H9 (cell line): ENCODE results near the gene BEST2. TPM values are rescaled to one million over a fixed set of nuclear protein-coding genes. Genes with fewer than 3 reads are reported as not detected.
"Not testable (repeated sequence)": the region's sequence is repeated elsewhere in the genome, so short reads cannot be mapped to it uniquely, and the experiment has no call there.

Source experiments
- DNase-seq: peaks from one replicate; pipeline ENCODE4 v3.0.0-alpha.2; 2017
- H2AFZ ChIP-seq: one replicate; pipeline ENCODE4 v1.6.1; 2013; ENCODE audit warnings: mild to moderate bottlenecking, low read length, control low read depth, moderate library complexity
- H2AK5ac ChIP-seq: 2 replicates; pipeline ENCODE4 v1.6.1; 2013; ENCODE audit warnings: low read length, control low read depth, mixed read lengths; ENCODE audit not compliant: insufficient read length
- H2BK120ac ChIP-seq: one replicate; pipeline ENCODE4 v1.6.1; 2013; ENCODE audit warnings: low read depth, mild to moderate bottlenecking, low read length, control low read depth, inconsistent platforms; ENCODE audit not compliant: poor library complexity, severe bottlenecking
- H2BK12ac ChIP-seq: 2 replicates; pipeline ENCODE4 v1.6.1; 2013; ENCODE audit warnings: low read length, control low read depth, mixed read lengths, low read depth; ENCODE audit not compliant: insufficient read length
- H2BK15ac ChIP-seq: 2 replicates; pipeline ENCODE4 v1.6.1; 2013; ENCODE audit warnings: low read depth, low read length, control low read depth
- H2BK20ac ChIP-seq: one replicate; pipeline ENCODE4 v1.6.1; 2013; ENCODE audit warnings: low read depth, mild to moderate bottlenecking, low read length, control low read depth, inconsistent platforms; ENCODE audit not compliant: poor library complexity, severe bottlenecking
- H2BK5ac ChIP-seq: 2 replicates; pipeline ENCODE4 v1.6.1; 2013; ENCODE audit warnings: low read length, control low read depth, mixed read lengths; ENCODE audit not compliant: insufficient read length
- H3K14ac ChIP-seq: 2 replicates; pipeline ENCODE4 v1.6.1; 2013; ENCODE audit warnings: low read length, control low read depth; ENCODE audit not compliant: insufficient read depth
- H3K18ac ChIP-seq: 2 replicates; pipeline ENCODE4 v1.6.1; 2013; ENCODE audit warnings: low read depth, mild to moderate bottlenecking, mixed read lengths, low read length, control low read depth; ENCODE audit not compliant: insufficient read length
- H3K23ac ChIP-seq: 2 replicates; pipeline ENCODE4 v1.6.1; 2013; ENCODE audit warnings: low read length, control low read depth, mixed read lengths, low read depth; ENCODE audit not compliant: insufficient read length
- H3K23me2 ChIP-seq: 2 replicates; pipeline ENCODE4 v1.6.1; 2013; ENCODE audit warnings: low read depth, mild to moderate bottlenecking, mixed read lengths, low read length, control low read depth; ENCODE audit not compliant: insufficient read length, poor library complexity, severe bottlenecking
- H3K27ac ChIP-seq: 2 replicates; pipeline ENCODE4 v1.5.1; 2013; ENCODE audit warnings: low read length, control low read depth, mixed read lengths, low read depth; ENCODE audit not compliant: insufficient read length
- H3K27me3 ChIP-seq: 2 replicates; pipeline ENCODE4 v1.6.1; 2013; ENCODE audit warnings: low read length, control low read depth, inconsistent platforms; ENCODE audit not compliant: insufficient read depth
- H3K4ac ChIP-seq: 2 replicates; pipeline ENCODE4 v1.6.1; 2013; ENCODE audit warnings: low read depth, mild to moderate bottlenecking, control low read depth, inconsistent platforms, low read length, moderate library complexity
- H3K4me1 ChIP-seq: 2 replicates; pipeline ENCODE4 v1.6.1; 2013; ENCODE audit warnings: low read length, control low read depth, inconsistent platforms; ENCODE audit not compliant: insufficient read depth
- H3K4me2 ChIP-seq: 2 replicates; pipeline ENCODE4 v1.6.1; 2013; ENCODE audit warnings: low read length, control low read depth, mixed read lengths; ENCODE audit not compliant: insufficient read length, insufficient read depth
- H3K56ac ChIP-seq: 2 replicates; pipeline ENCODE4 v1.6.1; 2013; ENCODE audit warnings: low read depth, mild to moderate bottlenecking, mixed read lengths, low read length, control low read depth; ENCODE audit not compliant: insufficient read length
- H3K79me1 ChIP-seq: 2 replicates; pipeline ENCODE4 v1.6.1; 2013; ENCODE audit warnings: low read depth, mild to moderate bottlenecking, moderate library complexity, low read length, control low read depth, inconsistent platforms; ENCODE audit not compliant: insufficient read depth, poor library complexity, severe bottlenecking
- H3K79me2 ChIP-seq: 2 replicates; pipeline ENCODE4 v1.6.1; 2013; ENCODE audit warnings: low read length, control low read depth, inconsistent platforms; ENCODE audit not compliant: insufficient read depth
- H3K9ac ChIP-seq: 2 replicates; pipeline ENCODE4 v1.6.1; 2013; ENCODE audit warnings: low read length, control low read depth, mixed read lengths; ENCODE audit not compliant: insufficient read length; ENCODE audit errors: extremely low read depth
- H3K9me3 ChIP-seq: one replicate; pipeline ENCODE4 v1.6.1; 2013; ENCODE audit warnings: low read depth, low read length, inconsistent platforms; ENCODE audit not compliant: control insufficient read depth
- H3T11ph ChIP-seq: one replicate; pipeline ENCODE4 v1.6.1; 2013; ENCODE audit warnings: mild to moderate bottlenecking, low read length, control low read depth, inconsistent platforms
- H4K20me1 ChIP-seq: one replicate; pipeline ENCODE4 v1.6.1; 2013; ENCODE audit not compliant: control insufficient read depth, insufficient read length, insufficient read depth
- H4K5ac ChIP-seq: 2 replicates; pipeline ENCODE4 v1.6.1; 2013; ENCODE audit warnings: low read depth, mild to moderate bottlenecking, mixed read lengths, low read length, control low read depth; ENCODE audit not compliant: insufficient read length
- H4K8ac ChIP-seq: replicated peaks from 2 replicates; pipeline ENCODE4 v1.6.1; 2013; ENCODE audit warnings: low read length, control low read depth, mixed read lengths, low read depth; ENCODE audit not compliant: insufficient read length
- H4K91ac ChIP-seq: 2 replicates; pipeline ENCODE4 v1.6.1; 2013; ENCODE audit warnings: low read depth, mild to moderate bottlenecking, moderate library complexity, mixed read lengths, low read length, control low read depth; ENCODE audit not compliant: insufficient read length
- H3K27ac Mint-ChIP-seq, 3 experiments: 2 replicates in 2 of 3; 3 replicates in 1 of 3; pipeline ENCODE4 v1.8.0; 2020 to 2021; ENCODE audit warnings: mixed read lengths in 3 of 3, mild to moderate bottlenecking in 1 of 3, moderate library complexity in 1 of 3
- H3K27me3 Mint-ChIP-seq: 2 replicates; pipeline ENCODE4 v1.8.0; 2021; ENCODE audit warnings: low read depth, mild to moderate bottlenecking, moderate library complexity, mixed read lengths
- H3K36me3 Mint-ChIP-seq, 3 experiments: 2 replicates in 2 of 3; 3 replicates in 1 of 3; pipeline ENCODE4 v1.8.0; 2020 to 2021; ENCODE audit warnings: low read depth in 3 of 3, mixed read lengths in 3 of 3; ENCODE audit not compliant: insufficient read depth in 1 of 3
- H3K4me1 Mint-ChIP-seq, 2 experiments: 2 replicates each; pipeline ENCODE4 v1.8.0; 2020; ENCODE audit warnings: mixed read lengths in 2 of 2
- H3K4me3 Mint-ChIP-seq, 2 experiments: 2 replicates in 1 of 2; 3 replicates in 1 of 2; pipeline ENCODE4 v1.8.0; 2020 to 2021; ENCODE audit warnings: mild to moderate bottlenecking in 2 of 2, mixed read lengths in 2 of 2, moderate library complexity in 1 of 2
- H3K9me3 Mint-ChIP-seq, 2 experiments: 2 replicates in 1 of 2; 3 replicates in 1 of 2; pipeline ENCODE4 v1.8.0; 2020; ENCODE audit warnings: mild to moderate bottlenecking in 2 of 2, mixed read lengths in 2 of 2, moderate library complexity in 1 of 2
- CTCF ChIP-seq: fragments of 200-600 bp; sonication (generic); conservative IDR thresholded peaks from 3 replicates; pipeline ENCODE4 v1.8.0; 2021; ENCODE audit warnings: antibody characterized with exemption, mild to moderate bottlenecking
- WGBS: extraction: QIAGEN DNeasy Blood & Tissue Kit; methylation state at CpG from one replicate; pipeline ENCODE4 v1.1.7; 2013; ENCODE audit warnings: missing lambda C conversion rate, low lambda C conversion rate, mixed read lengths; ENCODE audit not compliant: insufficient read length; ENCODE audit errors: extremely low coverage; 5-methylcytosine and 5-hydroxymethylcytosine counted together
- total RNA-seq: library from RNA; stranded (reverse); gene quantifications from 2 replicates; pipeline ENCODE4 v1.2.1, GENCODE V29; 2021

BEST2 gene
- total RNA-seq, 1 experiment from 2014 or later, result 1.6 TPM

- peak; percentile 87 for DNase-seq
- H3K4me3 Mint-ChIP-seq, result peak within 1 kb of the TSS; percentile 97 to 98
- no peak within 1 kb of the TSS for H2AK5ac ChIP-seq
Measured at GRCh38 chr19:12723641-12724426, 27.8 kb upstream of the BEST2 start, which contains the start of gene TNPO2. Gene TNPO2 (minus strand): TSS chr19:12723932. CDS start chr19:12720977, 2,955 bp downstream.

GRCh38 chr19:12725612-12726011 lies 26.0 kb upstream of the BEST2 start:
- H3K27me3 Mint-ChIP-seq, H3K18ac ChIP-seq, H3K79me1 ChIP-seq, H2BK5ac ChIP-seq, H2BK15ac ChIP-seq, H3K27ac Mint-ChIP-seq, H3T11ph ChIP-seq, H3K56ac ChIP-seq, H3K4me3 Mint-ChIP-seq, H3K4ac ChIP-seq, H3K4me1 ChIP-seq, H3K23ac ChIP-seq, H4K91ac ChIP-seq, H2BK20ac ChIP-seq, H2BK12ac ChIP-seq, H4K5ac ChIP-seq, H3K27me3 ChIP-seq, DNase-seq, H3K9me3 Mint-ChIP-seq, H4K20me1 ChIP-seq, H2AFZ ChIP-seq, H2BK120ac ChIP-seq, H4K8ac ChIP-seq, H3K9me3 ChIP-seq, H3K27ac ChIP-seq, H3K4me2 ChIP-seq, H3K14ac ChIP-seq, H2AK5ac ChIP-seq, H3K9ac ChIP-seq: not testable (repeated sequence)
- no CpG with 5 or more reads among the region's 10 CpGs for WGBS
- H3K36me3 Mint-ChIP-seq, result peaks cover 19 to 39% (median 22%) of the 10 kb centered on the region in 3 experiments
- Histone ChIP-seq H3K79me2 (peaks cover 15% of the 10 kb centered on the region; the same call in 1 of the 2 replicates), H3K23me2 (peaks cover 22% of the 10 kb centered on the region)
- H3K4me1 Mint-ChIP-seq, result peaks cover 11 to 23% of the 10 kb centered on the region in 2 experiments

More at GRCh38 chr19:12723641-12724426, 27.8 kb upstream of the BEST2 start, which contains the start of gene TNPO2:
- Mint-ChIP-seq H3K4me1 (peaks cover 15 to 26% of the 10 kb centered on the region in 2 experiments), H3K27me3 (no peaks in the 10 kb centered on the region), H3K36me3 (peaks cover 19 to 37% (median 21%) of the 10 kb centered on the region in 3 experiments; a peak in 6 of 7 replicates), H3K27ac (peak within 1 kb of the TSS; percentile 93 to 99 (median 97)), H3K9me3 (no peaks in the 10 kb centered on the region)
- no peak for TF ChIP-seq CTCF
- H3K18ac ChIP-seq, result peak within 1 kb of the TSS; percentile 92
- no peak within 1 kb of the TSS for H2AFZ ChIP-seq
- peak within 1 kb of the TSS; percentile 19 for H4K5ac ChIP-seq
- WGBS, result no CpG with 5 or more reads among the region's 28 CpGs
- H3K56ac ChIP-seq, result peak within 1 kb of the TSS; percentile 31
- no peak within 1 kb of the TSS for H3T11ph ChIP-seq
- no peaks in the 10 kb centered on the region for H3K27me3 ChIP-seq
- H3K14ac ChIP-seq, result peak within 1 kb of the TSS; percentile 87
- peak within 1 kb of the TSS; percentile 97 for H3K9ac ChIP-seq
- H3K4me2 ChIP-seq, result peak within 1 kb of the TSS; percentile 96
- H4K20me1 ChIP-seq, result no peaks in the 10 kb centered on the region
- H2BK15ac ChIP-seq, result no peak within 1 kb of the TSS
- H3K4ac ChIP-seq, result no peak within 1 kb of the TSS; the same call in 1 of the 2 replicates
- H3K9me3 ChIP-seq, result no peaks in the 10 kb centered on the region
- no peak within 1 kb of the TSS for H4K91ac ChIP-seq
- H3K23ac ChIP-seq, result no peak within 1 kb of the TSS
- peak within 1 kb of the TSS; percentile 30 for H3K27ac ChIP-seq
- no peak within 1 kb of the TSS for H2BK120ac ChIP-seq
- peaks cover 7% of the 10 kb centered on the region for H3K79me1 ChIP-seq
- peaks cover 22% of the 10 kb centered on the region for H3K23me2 ChIP-seq
- H2BK20ac ChIP-seq, result no peak within 1 kb of the TSS
- H3K4me1 ChIP-seq, result no peaks in the 10 kb centered on the region
- H4K8ac ChIP-seq, result no peak within 1 kb of the TSS
- H2BK12ac ChIP-seq, result no peak within 1 kb of the TSS
- no peak within 1 kb of the TSS for H2BK5ac ChIP-seq
- H3K79me2 ChIP-seq, result peaks cover 26% of the 10 kb centered on the region; the same call in 1 of the 2 replicates
